HG03108 (cell line): ENCODE measurements around the gene ATXN1.
A peak's percentile ranks its signal among the peaks of the same experiment; 100 is the strongest.

ENCODE experiments used
- ATAC-seq: cut with Tn5 transposase; IDR thresholded peaks from one replicate; pipeline ENCODE4 v1.9.1; 2021; ENCODE audit warnings: moderate library complexity; ENCODE audit not compliant: unreplicated experiment

ATXN1 gene

DNA sequence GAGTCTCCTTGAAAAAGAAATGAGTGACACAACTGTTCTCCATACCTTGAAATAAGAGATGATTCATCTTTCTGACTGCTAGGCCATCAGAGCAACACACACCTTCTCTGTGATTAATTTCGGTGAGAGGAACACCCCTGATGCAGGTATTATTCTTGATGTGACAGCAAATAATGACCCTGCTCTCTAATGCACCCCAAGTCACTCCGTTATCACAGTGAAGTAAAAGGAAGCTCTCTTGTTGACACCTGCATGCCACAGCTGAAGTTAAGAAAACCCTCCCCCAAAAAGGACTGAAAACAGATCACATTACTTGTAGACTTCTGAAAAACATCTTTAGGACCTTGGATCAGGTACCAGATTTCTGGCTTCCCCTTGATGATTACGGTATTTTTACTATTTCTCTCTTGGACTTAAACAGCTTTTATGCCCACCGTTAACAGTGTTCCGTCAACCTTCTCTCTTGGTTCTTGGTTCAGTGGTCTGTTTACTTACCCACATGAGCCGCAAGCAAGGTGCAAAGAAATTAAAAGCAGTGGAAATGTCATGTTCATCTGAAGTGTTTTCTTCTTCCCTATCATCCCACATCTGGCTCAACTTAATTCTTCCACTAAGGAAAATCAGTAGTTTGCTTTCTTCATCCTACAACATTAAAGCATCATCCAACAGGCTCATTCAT is 273.1 kb downstream of the ATXN1 start:
- ATAC-seq: no peak

DNA sequence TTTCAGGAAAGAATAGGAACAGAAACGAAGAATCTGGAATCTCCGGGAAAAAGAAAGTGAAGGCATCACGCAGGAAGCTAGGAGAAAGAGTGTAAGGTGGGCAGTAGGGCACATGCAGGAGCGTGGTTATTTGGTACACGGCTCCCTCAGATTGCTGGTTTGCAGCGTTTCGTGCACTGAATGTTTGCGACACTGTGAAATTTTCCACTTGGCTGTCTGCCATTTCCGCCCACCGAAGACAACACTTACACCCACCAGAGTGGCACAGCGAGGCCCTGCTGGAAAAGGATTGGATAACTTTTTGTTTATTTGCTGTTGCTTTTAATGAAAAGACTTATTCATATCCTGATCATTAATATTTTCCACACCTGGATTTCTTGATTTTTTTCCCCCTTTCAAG is 274.6 kb downstream of the ATXN1 start:
- ATAC-seq: no peak

DNA sequence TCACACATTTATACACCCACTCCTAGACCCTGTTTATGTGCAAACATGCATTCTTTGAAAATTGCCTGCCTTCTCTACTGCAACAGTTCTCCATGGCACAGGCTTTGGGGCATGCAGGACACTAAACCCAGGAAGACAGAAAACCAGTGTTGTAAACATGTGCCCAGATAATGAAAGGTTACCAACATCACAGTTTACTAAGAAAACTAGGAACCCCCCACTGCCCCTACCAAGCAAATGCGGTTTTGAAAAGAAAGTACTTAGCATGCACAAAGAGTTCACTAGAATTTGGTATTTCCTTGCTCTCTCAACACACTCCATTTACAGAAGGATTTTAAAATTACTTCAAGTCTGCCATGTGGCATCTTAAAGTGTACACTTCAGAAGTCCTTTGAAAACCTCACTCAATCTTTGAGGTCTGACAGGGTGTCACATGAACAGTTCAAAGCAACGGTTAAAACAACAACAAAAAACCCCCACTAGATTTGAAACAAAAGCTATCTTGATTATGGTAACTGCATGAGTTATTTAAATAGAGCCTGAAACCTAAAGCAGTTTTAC is 277.9 kb downstream of the ATXN1 start:
- ATAC-seq: no peak

DNA sequence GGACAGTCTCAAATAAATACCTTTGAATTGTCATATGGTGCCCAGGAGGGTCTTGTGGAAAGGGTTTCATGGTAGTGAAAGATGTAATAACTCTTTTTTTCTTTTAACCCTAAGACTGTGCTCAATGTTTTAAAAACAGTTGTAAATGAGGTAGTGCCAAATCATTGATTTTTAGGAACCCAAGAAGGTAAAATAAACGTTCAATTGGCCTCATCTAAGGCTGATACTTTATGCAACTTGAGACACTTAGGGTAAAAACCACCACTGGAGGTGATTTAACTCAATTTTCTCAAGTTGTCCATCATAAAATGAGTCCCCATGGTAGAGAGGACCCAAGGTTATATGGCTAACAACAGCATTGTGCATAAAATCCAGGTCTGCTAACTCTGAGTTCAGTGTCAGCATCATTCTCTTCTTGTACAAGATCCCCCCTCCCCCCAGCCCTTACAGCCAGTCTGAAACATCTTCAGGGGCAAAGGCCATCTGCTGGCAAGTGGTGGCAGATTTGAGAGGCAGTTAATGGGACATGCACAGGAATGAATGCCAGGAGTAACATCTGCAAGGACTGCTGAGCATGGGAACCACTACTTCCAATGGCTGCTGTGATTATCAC is 278.5 kb downstream of the ATXN1 start:
- ATAC-seq: no peak

DNA sequence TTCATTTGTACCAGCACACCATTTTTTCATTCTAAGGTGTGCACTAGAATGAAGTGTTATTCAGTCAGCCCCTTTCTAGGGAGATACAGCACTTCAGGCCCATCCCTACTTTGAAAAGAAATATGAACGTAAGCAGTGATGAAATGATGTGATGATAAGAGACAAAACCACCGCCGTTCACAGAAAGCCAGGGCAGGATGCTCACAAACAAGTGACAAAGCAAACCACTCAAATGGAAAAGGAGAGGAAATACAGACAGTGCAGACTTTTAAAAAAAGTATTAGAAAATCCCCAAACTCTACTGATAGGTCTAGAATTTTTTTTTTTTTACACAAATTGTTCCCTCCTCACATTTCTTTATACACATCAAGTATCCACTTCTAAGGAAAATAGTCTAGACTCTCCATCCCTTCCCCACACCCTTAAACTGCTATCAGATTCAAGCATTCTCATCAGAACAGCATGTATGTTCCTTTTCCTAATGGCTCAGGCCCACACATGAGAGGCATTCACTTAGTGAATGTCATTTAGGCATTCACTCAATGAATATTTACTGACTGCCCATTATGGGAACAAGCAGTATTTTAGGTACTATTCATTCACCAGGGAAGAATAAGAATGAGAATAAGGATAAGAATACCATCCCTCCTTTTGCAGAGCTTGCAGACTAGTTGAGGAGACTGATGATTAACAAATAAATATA is 279.4 kb downstream of the ATXN1 start:
- ATAC-seq: peak; percentile 51

DNA sequence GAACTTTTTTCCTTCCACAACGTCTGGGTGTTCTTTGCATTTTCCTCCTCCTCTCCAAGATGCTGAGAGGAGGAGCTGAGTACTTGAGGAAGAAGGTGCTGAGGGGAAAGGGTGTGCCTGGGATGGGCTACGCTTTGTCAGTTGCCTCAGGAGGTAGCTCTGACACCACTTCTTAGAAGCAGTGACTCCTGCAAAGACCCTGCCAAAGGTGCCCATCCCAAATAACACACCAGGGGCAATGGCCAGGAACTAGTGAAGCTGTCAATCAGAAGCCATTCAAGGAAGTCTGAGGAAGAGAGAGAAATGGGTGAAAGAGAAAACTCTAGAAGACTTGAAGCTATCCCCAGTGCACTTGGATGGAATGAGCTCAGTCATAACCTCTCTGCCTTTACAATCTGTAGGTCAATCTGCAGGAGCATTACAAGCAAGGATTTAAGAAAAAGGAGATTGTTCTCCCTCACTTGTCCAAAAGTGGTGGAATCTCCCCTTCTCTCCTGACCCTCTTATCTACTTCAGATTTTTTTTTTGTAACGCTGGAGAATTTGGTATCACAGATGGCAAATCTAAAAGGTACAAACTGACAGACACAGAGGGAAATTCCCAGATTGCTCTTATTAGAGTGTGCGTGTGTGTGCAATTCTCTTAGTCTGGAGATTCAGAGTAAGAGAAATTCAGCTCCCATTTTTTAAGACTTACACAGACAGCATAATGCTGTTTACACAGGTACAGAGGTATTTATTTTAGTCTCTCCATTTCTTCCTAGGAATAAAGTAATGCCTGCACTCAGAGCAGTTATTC is 280.3 kb downstream of the ATXN1 start:
- no peak for ATAC-seq

DNA sequence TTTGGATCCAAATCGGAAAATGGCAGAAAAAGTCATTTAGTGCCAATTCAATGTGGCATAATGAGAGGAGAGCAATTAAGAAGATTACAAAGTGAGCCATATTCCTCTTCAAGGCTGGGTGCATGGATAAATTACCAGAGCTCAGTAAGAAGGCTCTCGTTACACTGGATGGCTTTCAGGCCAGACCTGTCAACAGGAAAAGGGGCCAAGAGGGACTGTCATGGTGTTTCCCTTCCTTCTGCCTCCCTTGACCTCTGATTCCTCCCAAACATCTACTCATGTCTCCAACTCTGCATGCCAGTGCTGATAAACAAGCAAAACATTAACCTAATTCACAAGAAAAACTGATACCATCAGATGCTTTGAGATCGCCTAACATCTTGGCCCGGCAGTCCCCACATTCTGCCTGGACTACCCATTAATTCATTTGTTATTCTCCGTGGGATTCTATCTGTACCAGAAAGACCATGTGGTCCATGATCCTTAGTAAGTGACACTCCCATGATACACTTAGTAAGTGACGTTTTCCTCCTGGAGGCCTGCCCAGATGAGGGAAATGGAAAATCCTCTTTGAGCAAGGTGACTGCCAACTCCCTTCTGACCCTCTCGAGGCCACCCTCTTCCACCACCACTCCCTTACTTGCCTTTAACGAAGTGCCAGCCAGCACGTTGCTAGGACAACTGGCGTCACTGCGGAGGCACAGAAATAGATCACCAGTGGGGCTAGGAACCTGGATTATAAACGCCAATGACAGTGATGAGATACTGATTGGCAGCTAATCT is 283.7 kb downstream of the ATXN1 start:
- ATAC-seq: no peak

DNA sequence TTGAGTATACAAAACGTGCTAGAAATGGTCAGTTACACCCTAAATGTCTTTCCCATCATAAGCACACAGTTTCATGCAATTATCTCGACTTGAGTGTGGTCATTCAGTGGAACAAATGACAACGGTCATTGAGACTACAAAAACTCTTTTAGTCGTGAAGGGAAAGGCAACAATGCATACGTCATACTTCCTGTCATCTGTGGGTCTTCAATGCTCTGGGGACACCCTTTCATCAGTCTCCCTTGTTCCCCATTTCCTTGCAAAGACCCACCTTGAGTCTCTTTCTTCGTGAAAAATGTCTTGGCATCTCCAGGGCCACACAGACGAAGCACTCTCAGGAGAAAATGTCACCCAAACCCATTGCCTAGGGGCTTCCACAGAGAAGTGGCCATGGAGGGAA is 284.4 kb downstream of the ATXN1 start:
- ATAC-seq: no peak

DNA sequence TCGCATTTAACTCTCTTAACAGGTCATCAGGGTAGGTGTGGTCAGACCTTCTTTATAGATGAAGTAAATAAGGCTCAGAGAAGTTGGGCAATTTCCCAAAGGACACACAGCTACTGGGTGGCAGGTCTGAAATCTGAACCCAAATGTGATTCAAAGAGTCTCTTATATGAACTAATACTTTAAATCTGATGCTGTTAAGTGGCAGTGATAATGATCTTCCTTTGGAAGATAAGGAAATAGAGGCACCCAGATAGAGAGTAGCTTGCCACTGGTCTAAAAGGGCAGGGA is 285.8 kb downstream of the ATXN1 start:
- no peak for ATAC-seq

DNA sequence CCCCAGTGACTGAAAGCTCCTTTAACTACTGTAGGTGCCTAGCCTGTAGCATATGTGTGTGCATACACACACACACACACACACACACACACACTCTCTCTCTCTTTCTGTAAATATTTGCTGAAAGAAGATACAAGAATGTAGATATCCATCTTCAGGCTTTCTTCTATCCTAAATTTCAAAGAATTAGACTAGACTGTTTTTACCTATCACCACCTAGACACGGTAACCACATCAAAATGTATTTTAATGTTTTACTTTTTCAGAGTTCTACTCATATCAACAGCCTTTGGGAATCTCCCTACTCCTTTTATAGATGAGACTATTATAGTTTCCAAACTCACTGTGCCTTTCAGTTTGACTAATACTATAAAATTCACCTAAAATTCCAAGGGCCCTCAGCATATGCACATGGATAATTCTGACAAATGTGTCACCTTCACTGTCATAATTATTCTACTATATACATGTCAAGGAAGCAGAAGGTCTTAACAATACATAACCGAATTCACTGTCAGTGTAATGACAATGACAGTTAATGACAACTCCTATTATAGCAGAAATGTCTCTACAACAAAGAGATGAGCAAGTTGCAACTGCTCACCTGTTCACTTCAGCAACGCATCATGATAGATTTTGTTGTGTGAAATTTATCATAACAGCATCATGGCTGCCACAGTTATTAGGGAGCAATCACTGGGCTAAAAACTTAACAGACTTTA is 286.3 kb downstream of the ATXN1 start:
- ATAC-seq: no peak

DNA sequence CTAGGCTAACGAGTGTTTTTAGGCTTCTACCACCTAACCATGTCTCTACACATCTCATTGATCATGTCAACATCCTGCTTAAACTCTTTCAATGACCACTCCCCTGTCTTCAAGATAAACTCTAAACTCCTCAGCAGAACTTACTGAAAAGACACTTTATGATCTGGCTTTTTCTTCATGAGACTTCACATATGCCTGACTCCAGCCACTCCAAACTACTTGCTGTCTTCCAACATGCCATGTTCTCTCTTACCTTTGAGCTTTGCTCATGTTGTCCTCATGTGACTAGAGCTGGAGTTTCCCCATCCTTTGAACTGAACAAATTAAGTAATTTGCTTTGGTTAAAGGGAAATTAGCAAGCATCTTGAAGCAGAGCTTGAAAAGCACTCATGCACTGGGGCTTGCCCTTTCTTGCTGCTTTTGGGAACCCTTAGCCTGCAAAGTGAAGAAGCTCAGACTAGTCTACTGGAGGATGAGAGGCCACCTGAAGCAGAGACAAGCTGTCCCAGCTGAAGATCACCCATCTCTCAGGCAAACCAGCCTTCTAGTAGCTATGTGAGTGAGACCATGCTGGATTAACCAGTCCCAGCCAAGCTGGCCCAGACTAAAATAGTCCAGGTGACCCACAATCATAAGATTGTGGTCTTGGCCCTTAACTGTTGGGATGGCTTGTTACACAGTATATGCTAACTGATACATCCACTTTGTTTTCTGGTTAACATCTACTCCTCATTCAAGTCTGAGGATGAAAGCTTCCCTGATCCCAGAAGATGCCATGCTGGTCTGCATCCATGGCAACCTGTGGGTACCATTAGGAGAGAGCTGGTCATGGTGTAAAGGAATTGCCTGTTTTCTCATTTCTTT is 287.1 kb downstream of the ATXN1 start:
- ATAC-seq: no peak

DNA sequence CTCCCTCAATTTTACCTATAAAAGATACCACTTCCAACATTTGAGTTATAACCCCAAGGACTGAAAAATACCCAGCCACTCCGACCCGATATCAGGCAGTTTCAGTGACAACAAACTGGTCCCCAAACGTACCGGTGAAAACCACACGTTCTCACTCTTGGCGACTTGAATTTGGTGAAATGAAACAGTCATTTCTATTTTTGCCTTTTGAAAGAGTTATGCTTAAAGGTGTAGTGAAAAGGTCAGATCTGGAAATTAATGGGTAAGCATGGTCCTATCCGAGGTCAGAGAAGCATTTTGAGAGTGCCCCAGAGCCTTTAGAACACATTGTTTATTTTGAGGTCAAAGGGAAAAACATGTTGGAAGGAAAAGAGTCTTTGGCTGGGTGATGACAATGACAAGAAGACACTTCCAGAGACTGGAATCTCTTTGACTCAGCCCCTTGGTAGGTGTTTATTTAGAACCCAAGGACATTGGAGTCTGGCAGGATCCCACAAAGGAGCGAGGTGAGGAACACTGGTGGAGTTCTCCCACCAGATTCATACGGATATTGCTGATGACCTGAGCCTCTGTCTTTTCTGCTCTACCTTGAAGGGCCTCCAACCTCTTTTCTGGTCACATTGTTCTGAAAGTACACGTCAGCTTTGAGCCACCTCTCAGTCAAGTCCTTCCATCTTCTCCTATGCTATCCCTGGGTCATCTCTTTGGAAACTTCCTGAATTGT is 287.9 kb downstream of the ATXN1 start:
- peak; percentile 40 for ATAC-seq

DNA sequence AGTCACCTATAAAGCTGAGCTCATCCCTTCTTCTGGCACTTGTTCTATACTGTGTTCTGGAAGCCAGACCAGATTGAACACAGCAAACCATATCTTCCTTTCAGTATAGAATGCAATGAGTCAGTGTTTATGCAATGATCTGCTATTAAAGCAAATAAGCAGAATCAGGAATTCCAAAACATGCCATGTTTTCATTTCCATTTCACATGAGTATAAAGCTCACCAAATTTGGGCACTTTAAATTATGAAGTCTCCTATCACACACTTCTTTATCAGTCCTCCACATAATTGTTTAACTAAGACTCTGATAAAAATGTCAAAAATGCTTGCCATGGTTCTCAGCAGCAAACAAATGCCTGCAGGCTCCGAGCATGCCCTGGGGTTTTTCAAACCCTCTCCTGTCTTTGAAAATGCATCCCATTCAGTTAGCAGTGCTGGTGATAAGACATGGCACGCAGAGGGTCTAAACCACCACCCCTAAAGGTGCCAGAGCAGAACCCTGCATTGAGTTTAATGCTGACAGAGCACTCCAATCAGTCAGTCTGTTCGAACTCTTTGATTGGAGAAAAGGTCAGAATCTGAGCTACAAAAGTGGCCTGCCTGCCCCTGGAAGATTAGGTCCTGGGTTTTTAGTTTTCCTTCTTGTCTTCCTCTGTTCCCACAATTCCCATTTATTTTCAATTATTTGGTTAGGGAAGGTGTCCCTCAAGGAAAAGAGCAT is 288.8 kb downstream of the ATXN1 start:
- ATAC-seq: no peak

DNA sequence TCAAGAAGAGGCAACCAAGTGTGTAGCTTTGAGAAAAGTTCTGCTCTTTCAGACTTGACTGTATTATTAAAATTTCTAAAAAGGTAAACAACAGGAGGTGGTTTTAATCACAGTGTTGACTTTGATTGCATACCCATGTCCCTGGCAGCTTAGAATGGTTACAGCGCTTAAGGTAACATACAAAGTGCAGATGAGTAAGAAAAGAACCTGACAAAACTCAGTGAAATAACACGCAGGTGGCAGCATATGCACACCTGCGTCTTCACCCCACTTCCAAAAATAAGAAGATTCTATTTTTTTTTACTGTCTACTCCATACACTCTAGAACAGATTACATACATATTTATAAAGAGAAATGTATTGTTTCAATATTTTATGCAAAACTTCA is 289.4 kb downstream of the ATXN1 start:
- no peak for ATAC-seq

DNA sequence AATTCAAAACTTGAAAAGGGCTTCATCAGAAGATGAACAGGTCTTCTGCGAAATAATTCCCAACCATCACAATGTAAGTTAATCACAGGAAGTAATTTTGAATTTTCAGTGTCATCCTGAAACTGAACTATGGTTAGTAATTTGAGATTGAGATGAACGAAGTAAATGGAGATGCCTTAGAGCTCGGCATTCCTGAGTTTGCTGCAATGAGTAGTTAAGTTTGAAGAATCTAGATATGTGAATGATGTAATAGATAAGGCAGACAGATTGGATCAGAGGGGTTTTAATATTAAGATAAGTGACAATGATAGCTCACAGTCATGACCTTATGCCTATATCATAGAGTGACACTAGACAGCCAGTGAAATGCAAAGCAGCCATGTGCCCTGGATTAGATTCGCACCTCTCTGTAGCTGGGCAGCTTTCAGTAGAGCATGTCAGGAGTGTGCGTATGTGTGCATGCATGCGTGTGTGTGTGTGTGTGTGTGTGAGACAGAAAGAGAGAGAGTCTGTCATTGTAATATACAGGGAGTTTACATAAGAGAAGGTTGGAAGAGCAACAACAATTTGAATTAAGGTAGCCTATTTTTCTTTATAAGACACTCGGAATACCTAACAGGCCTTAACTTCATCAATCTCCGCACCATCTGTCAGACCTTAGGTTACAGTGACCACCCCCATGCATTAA is 289.9 kb downstream of the ATXN1 start:
- peak; percentile 34 for ATAC-seq

DNA sequence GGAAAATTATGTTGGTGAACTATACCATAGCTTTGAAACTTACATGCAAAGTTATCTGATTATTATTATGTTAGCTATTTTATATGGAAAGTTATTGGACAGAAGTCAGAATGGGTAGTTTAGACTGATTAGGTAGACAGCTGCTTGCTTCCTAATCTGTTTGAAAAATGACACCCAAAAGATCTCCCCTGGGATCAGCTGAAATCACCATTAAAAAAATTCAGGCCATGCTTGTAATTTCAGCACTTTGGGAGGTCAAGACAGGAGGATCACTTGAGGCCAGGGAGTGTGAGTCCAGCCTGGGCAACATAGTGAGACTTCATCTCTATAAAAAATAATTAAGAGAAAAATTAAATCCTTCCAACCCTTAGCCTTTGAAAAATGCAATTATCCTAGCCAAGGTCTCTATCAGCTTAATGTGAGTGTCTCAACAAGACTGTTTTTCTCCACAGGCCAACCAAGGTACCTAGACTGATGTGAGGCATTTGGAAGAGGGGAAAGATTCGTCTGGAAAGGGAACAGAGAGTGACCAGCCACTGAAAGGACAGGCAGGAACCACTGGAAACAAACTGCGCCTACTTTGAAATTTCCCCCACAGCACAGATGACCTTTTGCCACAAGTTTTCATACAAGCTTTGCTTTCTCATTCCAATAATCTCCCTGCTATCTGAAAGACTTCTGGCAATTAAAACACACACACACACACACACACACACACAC is 290.6 kb downstream of the ATXN1 start:
- ATAC-seq: no peak
